Thyroid gland (tissue), 4 donors: ENCODE results near the gene CD300E.

ENCODE experiments used
- POLR2A ChIP-seq, 2 donors: fragments of 450-650 bp; IDR thresholded peaks; one replicate each; pipeline ENCODE4 v1.6.1; 2017; ENCODE audit warnings: antibody characterized with exemption in 2 of 2, mild to moderate bottlenecking in 2 of 2, moderate library complexity in 1 of 2
- TF ChIP-seq, protein P1 (sequence below), 6 experiments: fragments of 200-600 bp in 3 of 6; fragments of 450-650 bp in 3 of 6; sonication (generic) in 3 of 6; IDR thresholded peaks; one replicate each; pipeline ENCODE4 v1.5.1; 2016 to 2019; ENCODE audit warnings: antibody characterized with exemption in 6 of 6, mild to moderate bottlenecking in 2 of 6, inconsistent platforms in 1 of 6, moderate library complexity in 1 of 6

DNA sequence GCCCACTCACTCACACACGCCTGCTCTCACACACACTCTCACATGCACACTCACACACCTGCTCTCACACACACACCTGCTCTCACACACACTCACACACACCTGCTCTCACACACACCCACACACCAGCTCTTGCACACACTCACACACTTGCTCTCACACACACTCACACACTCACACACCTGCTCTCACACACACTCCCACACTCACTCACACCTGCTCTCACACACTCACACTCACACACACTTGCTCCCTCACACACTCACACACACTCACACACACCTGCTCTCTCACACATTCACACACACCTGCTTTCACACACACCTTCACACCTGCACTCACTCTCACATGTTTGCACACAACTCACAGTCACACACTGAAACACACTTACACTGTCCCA lies 60.2 kb downstream of the CD300E start:
- TF ChIP-seq POLR2A (IDR thresholded peaks at IDR 0.05) = no peak
- TF ChIP-seq, protein P1, sequence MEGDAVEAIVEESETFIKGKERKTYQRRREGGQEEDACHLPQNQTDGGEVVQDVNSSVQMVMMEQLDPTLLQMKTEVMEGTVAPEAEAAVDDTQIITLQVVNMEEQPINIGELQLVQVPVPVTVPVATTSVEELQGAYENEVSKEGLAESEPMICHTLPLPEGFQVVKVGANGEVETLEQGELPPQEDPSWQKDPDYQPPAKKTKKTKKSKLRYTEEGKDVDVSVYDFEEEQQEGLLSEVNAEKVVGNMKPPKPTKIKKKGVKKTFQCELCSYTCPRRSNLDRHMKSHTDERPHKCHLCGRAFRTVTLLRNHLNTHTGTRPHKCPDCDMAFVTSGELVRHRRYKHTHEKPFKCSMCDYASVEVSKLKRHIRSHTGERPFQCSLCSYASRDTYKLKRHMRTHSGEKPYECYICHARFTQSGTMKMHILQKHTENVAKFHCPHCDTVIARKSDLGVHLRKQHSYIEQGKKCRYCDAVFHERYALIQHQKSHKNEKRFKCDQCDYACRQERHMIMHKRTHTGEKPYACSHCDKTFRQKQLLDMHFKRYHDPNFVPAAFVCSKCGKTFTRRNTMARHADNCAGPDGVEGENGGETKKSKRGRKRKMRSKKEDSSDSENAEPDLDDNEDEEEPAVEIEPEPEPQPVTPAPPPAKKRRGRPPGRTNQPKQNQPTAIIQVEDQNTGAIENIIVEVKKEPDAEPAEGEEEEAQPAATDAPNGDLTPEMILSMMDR (IDR thresholded peaks at IDR 0.05) = no peak
